GM18907 (cell line): Measurements from ENCODE around the gene MCF2.

Experiments
- ATAC-seq: cut with Tn5 transposase; IDR thresholded peaks from one replicate; pipeline ENCODE4 v1.9.1; 2021; ENCODE audit warnings: mild to moderate bottlenecking, moderate library complexity; ENCODE audit not compliant: unreplicated experiment

Gene MCF2

DNA sequence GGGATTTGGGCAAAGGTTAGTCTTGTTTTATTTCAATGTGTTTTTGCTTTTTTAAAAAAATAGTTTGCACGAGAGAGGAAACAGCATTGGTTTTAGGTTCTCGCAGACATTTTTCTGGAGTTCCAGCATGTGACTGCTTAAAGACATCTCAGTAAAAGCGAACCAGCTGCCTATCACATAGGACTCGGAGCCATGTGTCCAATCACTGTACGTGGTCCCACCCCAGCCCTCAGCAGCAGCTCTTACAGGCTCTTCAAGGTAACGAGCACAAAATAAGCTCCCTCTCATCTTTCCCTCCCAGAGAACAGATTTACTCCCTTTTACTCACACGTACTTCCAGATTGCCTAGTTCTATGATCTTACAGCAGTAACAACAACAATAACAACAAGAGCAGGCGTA lies 68.7 kb downstream of the MCF2 start:
- no peak for ATAC-seq

DNA sequence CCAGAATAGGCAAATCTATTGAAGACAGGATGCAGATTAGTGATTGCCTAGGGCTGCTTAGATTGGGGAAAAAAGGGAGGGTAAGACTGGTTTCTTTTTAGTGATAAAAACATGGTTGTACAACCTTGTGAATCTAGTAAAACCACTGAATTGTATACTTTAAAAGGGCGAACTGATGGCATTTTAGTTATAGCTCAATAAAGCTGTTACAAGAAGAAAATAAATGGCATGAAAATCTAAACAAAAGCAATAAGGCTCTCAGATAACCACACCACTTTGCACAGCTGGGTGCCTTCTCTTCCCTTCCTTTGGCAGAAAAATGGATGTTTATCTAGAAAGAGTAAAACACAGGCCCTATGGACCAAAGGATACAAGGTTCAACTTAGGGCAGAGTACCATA lies 107.9 kb downstream of the MCF2 start:
- no peak for ATAC-seq

DNA sequence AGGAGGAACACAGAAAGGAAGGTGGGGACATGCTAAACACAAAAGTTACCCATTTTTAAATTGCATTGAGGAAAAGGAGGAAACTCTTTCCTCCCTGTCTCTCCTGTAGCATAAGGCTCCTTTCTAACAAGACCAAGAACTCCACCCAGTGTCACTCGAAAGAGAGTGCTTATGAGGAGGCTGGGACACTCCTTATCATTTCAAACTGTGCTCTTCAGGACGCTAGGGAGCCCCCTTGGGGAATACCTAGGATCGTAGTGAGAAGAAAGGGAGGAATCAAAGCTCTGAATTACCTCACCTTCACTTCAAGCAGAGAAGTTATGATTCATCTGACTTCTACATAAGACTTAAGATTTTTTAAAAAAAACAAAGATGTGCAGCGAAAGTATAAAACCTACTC lies 111.9 kb downstream of the MCF2 start:
- ATAC-seq = no peak

DNA sequence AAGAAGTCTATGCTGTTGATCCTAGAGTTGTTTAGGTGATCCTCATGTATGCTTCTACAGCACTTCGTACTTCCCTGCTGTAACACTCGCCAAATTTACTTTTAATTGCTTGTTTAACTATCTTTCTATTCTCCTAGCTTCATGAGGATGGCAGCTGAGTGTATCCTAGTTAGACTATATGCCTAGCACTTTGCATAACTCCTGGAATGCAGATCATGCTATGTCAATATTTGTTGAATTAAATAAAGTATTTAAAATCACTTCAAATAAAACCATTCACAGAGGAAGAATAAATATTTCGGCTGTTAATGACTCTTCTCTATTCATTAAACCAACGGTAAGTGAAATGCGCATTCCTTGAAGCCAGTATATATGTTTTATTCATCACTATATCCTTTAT lies 122.4 kb downstream of the MCF2 start:
- no peak for ATAC-seq

DNA sequence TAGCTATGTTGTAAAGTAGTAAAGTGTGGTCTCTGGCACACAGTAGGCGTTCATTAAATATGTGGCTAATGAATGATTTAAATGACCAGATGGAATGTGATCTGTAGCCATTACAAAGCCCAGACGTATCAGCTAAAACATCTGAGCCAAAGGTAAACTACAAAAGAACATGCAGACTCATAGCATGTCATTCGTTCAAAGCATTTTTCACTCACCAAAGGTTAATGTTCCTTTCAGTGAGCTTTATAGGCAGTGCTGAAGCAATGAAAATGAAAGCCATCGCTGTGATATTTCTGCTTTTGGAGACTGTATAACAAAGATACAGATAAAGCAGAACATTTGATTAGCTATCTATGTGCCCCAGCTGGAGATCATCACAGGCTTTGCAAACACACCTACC lies 126.9 kb downstream of the MCF2 start:
- ATAC-seq = no peak

DNA sequence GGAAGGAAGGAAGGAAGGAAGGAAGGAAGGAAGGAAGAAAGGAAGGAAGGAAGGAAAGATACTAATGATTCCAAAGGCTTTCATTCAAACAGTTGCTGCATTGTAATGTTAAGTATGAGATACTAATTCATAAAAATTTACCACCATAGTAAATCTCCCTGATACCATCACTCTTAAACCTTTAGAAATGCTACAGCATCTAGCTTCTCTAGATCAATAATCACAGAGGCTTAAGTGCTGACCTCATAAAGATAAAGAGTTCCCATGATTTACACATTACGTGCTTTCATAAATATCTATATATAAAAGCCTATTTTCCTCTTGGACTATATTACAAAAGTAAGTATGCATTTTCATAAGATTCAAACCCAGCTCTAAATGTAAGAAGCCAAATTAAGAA lies 141.0 kb downstream of the MCF2 start:
- no peak for ATAC-seq

DNA sequence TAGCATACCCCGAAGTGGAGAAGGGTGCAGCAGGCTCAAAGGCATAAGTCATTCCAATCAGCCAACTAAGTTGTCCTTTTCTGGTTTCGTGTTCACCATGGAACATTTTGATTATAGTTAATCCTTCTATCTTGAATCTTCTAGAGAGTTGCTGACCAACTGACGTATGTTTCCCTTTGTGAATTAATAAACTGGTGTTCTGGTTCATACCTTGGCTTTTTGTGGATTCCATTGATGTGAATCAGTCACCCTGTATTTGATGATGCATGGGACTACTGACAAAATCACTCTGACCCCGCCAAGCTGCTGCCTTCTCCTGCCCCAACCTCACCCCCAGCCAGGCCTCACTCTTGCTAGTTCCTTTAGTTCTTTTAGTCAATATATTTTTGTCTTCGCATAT lies 144.7 kb downstream of the MCF2 start:
- ATAC-seq = no peak

DNA sequence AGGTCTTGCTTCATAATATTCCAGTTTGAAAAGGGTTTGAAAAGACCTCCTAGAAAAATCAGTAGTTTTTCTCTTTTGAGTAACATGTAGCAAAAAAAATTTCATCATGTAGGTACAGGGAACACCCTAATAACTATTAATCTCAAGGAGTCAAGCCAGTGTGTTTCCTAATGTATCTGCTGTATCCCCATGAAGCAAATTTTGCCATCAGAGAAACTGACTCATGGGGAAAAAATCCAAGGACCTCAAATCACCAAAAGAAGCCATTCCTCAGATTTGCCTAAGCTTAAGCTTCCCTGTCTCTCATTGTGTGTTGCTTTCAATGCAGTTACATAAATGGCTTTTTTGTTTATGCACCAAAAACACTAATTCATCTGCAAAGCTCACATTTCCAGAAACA lies 147.7 kb downstream of the MCF2 start:
- no peak for ATAC-seq

DNA sequence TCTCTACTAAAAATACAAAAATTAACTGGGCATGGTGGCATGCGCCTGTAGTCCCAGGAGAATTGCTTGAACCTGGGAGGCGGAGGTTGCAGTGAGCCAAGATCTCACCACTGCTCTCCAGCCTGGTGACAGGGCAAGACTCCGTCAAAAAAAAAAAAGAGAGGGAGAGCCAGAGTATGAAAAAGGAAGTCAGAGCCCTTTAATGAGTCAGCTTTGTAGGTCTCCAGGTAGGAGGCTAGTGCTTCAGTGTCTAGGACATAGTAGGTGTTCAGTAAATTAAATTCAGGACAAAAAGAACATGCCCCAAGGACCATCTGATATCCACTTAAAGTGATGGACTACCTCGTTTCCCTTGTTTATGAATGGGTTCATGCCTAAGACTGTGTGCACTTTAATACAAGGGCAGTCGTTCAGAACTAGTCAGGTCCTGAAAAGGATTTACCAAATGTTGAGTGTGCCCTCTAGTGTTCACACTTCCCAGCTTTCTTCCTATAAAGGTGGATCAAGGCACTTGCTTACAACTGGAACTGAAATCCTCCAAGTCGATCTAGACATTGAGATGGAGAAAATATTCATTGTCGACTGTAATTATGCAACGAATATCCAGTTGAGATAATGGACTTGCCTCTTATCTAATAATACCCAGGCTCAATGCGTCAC lies 148.5 kb downstream of the MCF2 start:
- peak; percentile 85 for ATAC-seq

DNA sequence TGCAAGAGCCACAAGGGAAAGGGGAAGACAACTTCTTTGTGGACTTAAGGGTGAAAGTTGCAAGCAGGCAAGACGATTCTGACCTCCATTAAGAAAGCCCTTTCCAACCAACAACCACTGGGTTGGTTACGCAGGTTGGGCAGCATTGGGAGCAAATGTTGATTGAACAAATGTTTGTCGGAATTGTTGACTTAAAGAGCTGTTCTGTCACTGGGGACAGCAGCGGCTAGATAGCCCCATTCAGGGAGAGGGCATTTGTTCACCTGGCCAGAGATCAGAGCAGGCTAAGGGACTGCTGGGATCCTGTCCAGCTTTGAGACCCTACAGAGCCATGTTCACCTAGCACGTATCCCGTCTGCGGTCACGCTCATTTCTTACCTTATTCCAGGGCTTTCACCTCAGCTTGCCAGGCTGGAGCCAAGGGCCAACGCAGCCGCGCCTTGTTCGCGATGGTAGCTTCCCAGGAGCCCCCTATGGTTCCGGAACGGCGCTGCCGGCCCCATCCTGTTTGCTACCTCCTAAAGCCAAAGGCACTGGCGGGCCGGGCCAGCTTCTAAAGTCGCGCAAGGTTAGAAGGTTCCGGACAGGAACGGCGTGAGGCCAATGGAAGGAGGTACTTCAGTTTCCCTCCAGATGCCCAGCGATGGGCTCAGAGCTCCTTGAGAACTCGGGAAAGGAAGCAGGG lies 152.8 kb downstream of the MCF2 start:
- ATAC-seq = no peak

DNA sequence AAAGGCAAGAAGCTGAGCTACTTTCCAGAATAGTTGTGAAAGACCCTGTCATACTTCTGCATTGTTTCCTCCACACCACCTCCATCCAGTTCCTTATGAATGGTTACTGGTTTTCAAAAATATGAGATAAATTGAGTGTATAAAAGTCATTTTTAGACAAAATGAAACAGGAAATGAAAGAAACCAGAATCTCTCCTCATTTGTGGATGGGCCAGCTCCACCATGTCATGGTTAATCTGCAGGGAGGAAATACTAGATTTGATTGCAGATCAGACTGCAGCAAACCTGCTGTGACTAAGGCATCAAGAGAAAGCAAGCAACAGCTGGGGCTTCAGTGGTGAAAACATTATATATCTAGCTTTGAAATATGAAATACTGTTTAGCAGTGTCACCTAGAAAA lies 153.6 kb downstream of the MCF2 start:
- ATAC-seq = peak; percentile 36

DNA sequence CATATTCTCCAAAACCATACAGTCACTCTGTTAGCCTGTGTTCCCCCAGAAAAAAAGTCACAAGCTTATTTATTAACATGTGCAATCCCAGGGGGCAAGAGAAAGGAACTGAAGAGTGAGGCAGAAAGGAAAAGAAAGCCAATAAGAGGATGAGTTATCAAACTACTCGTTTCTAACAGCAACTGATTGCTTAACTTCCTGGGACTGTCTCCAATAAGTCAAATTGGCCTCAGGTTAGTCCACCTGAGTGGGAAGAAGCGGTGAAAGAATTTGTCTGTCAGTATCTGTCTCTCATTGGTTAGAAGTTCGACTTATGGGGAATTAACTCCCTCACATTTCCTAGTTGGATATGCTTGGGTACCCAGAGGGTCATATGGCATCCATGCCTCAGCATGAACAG lies 163.4 kb downstream of the MCF2 start:
- no peak for ATAC-seq

DNA sequence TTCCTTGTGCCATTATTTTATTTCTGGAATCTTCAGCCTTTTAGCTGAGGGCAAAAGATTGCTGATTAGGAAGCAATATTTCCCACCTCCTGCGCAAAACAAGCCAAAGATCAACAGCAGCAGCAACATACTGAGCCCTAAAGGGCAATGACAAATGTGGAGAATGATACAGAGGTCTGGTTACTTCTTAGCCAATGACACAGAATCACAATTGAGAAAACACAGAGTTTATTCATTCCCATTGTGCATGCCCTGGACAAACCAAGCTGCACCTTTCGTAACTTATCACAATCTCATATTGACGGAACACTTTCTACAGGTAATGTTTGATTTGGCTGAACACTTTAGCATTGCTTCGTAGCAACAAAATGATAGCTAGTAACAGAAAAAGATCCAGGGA lies 164.0 kb downstream of the MCF2 start:
- ATAC-seq = no peak

DNA sequence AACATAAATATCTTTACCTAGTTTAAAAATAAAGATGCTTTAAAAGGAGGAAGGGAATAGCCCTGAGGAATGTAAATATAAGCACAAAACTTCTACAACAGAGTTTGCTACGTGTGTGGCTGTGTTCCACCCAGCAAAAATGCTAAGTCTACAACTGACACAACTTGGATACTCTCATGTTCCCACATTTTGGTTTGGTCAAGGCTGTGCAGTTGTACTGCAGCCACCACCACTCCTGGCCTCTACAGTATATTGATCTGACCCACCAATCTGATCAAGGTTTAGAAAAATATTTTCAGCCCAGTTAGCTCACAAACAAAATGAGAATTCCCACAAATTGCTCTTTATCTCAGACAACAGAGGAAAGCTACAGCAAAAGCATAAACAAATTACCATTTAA lies 165.3 kb downstream of the MCF2 start:
- ATAC-seq = no peak

DNA sequence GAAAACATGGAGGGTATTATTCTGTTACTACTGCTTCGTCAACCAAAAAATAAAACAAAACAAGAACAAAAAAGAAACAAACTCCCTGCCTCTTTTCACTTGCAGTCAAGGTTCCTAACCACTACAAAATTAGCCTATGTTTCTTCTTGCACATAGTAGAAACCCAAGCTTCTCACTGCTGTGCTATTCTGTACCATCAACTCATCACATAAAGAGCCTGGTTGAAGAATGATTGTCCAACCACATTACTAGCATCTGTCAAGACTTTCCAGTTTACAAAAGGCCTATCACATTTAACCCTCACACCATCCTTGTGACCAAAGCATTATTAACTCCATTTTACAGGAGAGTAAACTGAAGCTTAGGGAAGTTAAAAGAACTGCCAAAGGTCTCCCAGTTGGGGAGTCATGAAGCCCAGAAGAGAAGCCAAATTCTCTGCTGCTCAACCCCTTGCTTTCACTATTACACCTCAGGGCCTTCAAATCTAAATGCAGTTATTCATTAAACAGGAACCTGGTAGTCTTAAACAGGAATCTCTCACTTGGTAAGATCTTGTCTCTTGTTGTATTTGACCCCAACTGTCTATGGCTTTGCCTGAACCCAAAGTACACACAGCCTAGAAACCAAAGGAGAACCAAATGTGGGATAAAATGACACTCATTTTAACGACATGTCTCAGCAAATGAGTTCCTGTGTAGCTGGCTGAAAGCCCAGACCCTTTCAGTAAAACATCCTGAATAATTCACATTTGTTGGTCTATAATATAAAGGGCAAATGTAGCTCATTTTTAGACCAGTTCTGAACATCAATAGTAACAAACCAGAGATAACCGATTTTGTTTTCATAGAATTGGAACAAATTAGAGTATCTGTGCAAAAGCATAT lies 168.8 kb downstream of the MCF2 start:
- peak; percentile 83 for ATAC-seq

DNA sequence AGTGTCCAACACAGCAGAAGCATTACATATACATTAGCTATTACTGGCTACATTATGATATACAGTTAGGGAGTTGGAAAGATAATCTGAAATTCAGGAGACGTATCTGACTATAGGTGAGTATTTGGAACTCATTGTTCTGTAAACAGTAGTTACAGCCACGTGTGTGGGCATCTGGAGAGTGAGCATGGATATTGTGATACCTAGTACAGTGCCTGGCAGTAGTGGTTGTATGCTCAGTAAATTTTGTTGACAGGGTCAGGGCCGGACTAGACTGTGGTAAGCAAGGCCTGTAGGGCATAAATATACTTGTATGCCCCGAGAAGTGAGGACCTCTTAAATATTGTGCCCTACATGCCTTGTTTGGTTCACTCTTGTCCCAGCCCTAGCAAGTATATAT lies 174.5 kb downstream of the MCF2 start:
- ATAC-seq = no peak

DNA sequence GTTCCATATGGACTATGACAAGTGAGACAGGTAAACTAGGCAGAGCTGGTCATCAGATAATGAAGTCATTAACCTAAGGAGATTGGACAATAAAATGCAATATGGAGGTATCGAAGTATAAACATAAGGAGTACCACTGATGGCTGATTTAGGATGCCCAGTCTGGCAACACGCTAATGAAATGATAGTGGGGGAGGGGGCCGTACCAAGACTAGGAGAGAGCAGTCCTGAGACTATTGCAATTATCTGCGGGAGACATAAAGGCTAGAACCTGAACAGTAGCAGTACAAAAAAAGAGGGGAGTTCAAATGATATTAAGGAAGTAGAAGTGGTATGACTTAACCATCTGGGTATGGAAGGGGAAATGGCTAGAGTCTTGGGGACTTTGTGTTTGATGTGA lies 175.1 kb downstream of the MCF2 start:
- ATAC-seq = no peak
